GM12801 (cell line): ENCODE data around the gene C1orf53.

ENCODE experiments used
- TF ChIP-seq, protein P1 (sequence below): IDR thresholded peaks from one replicate; pipeline ENCODE4 v1.5.1; 2011; ENCODE audit warnings: control low read depth; ENCODE audit not compliant: insufficient read length; ENCODE audit errors: extremely low read depth

C1orf53 gene

DNA sequence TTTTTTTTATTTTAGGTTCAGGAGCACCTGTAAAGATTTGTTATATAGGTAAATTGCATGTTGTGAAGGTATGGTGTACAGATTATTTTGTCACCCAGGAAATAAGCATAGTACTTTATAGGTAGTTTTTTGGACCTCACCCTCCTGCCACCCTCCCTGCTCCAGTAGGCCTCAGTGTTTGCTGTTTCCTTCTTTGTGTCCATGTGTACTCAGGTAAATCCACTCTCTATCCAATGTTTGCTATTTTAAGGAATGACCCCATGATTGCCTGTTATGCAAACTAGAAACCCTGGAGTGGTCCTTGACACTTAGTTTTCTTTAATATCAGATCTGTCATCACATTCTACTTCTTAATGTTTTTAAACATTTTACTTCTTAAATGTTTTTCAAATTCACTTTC lies 48.7 kb downstream of the C1orf53 start:
- TF ChIP-seq, protein P1, sequence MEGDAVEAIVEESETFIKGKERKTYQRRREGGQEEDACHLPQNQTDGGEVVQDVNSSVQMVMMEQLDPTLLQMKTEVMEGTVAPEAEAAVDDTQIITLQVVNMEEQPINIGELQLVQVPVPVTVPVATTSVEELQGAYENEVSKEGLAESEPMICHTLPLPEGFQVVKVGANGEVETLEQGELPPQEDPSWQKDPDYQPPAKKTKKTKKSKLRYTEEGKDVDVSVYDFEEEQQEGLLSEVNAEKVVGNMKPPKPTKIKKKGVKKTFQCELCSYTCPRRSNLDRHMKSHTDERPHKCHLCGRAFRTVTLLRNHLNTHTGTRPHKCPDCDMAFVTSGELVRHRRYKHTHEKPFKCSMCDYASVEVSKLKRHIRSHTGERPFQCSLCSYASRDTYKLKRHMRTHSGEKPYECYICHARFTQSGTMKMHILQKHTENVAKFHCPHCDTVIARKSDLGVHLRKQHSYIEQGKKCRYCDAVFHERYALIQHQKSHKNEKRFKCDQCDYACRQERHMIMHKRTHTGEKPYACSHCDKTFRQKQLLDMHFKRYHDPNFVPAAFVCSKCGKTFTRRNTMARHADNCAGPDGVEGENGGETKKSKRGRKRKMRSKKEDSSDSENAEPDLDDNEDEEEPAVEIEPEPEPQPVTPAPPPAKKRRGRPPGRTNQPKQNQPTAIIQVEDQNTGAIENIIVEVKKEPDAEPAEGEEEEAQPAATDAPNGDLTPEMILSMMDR: no peak

GRCh38 chr1:197951617-197952175 lies 49.3 kb downstream of the C1orf53 start:
- TF ChIP-seq, protein P1: no peak

- TF ChIP-seq, protein P1: no peak
Measured at GRCh38 chr1:197954718-197955418, 52.4 kb downstream of the C1orf53 start.

DNA sequence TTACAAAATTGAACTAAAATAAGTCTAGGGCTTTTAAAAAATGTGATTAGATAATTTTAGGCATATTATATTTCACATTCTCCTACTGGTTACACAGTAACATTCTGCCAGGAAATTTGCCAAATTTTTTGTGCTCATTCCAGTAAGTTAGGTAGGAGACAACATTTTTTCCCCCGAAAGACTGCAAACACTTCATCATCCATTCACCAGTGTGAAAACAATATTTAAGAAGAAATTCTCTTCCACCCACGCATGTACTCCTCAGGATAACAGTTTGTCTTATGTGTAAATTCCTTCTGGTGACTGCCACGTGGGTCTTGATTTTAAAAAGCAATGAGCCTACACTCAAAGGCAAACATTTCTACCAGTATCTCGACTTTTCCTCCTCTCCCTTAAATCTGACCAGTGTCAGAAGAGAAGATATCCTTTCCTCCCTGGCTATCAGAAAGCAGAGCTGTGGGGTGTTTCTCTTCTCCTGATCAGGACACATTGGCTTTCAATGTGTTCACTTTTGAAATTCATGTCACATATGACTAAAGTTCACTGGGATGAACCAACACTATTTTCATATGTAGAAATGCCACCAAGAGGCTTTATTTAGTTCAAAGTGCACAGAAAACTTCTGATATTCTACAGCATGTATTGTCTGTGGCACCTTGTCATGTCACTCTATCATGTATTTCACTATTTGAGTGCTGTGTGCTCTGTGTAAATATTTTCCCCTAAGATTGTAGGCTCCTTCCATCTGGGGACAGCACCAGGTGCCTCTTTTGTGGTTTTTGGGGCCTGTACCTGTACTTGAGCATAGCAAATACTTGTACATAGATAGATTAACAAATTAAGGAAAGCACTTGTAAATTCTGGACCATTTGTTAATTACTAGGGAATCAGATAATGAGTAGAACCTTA lies 53.3 kb downstream of the C1orf53 start:
- TF ChIP-seq, protein P1: no peak
